PC-3 (cell line): Measurements from ENCODE around the gene UNC5C. TPM values are rescaled to one million over a fixed set of nuclear protein-coding genes. Genes with fewer than 3 reads are reported as not detected.

ENCODE experiments used
- ATAC-seq: fragments of 200-7000 bp; cut with Tn5 transposase; 2 replicates; pipeline ENCODE4 v1.9.1; 2020; ENCODE audit warnings: mild to moderate bottlenecking, moderate library complexity
- BruUV-seq: library from RNA; stranded (reverse); fragments of 400-500 nt; replicated peaks from 2 replicates; lab custom pipeline; 2021; lab: Mats Ljungman, UMichigan
- CTCF ChIA-PET: fragments of 300-600 bp; sonication (Branson Sonifier 250); formaldehyde crosslinking; loops from one replicate; lab custom pipeline; 2022; ENCODE audit warnings: antibody characterized with exemption; lab: Charles Lee
- POLR2A ChIA-PET: fragments of 300-600 bp; sonication (Branson Sonifier 250); formaldehyde crosslinking; loops from one replicate; lab custom pipeline; 2022; ENCODE audit warnings: antibody characterized with exemption; ENCODE audit not compliant: unreplicated experiment; lab: Charles Lee
- DNase-seq: peaks from one replicate; pipeline ENCODE4 v3.0.0-alpha.2; 2015
- H2AFZ ChIP-seq: fragments of 300-600 bp; sonication (generic); 2 replicates; pipeline ENCODE4 v1.6.0; 2016; ENCODE audit warnings: antibody characterized with exemption, low read length
- H3F3A ChIP-seq: fragments of 300-600 bp; sonication (generic); one replicate; pipeline ENCODE4 v1.6.0; 2017; ENCODE audit warnings: antibody characterized with exemption, low read length, control low read depth, mild to moderate bottlenecking; ENCODE audit not compliant: unreplicated experiment
- H3K27ac ChIP-seq: fragments of 300-600 bp; sonication (generic); 2 replicates; pipeline ENCODE4 v1.5.1; 2016; ENCODE audit warnings: mild to moderate bottlenecking, low read length
- H3K27me3 ChIP-seq: fragments of 300-600 bp; sonication (generic); 2 replicates; pipeline ENCODE4 v1.6.1; 2016; ENCODE audit warnings: low read length, mixed read lengths
- H3K36me3 ChIP-seq: fragments of 300-600 bp; sonication (generic); 2 replicates; pipeline ENCODE4 v1.6.1; 2016; ENCODE audit warnings: low read depth, mixed run types, low read length, mixed read lengths
- H3K4me1 ChIP-seq: fragments of 300-600 bp; sonication (generic); 2 replicates; pipeline ENCODE4 v1.5.1; 2016; ENCODE audit warnings: low read length; ENCODE audit not compliant: insufficient read depth
- H3K4me2 ChIP-seq: fragments of 300-600 bp; sonication (generic); 2 replicates; pipeline ENCODE4 v1.6.0; 2016; ENCODE audit warnings: low read length
- H3K4me3 ChIP-seq: fragments of 300-600 bp; sonication (generic); 2 replicates; pipeline ENCODE4 v1.5.1; 2016; ENCODE audit warnings: mild to moderate bottlenecking, low read length, mixed read lengths
- H3K79me2 ChIP-seq: fragments of 300-600 bp; sonication (generic); 2 replicates; pipeline ENCODE4 v1.6.1; 2017; ENCODE audit warnings: low read length, mixed read lengths
- H3K9ac ChIP-seq: fragments of 300-600 bp; sonication (generic); 2 replicates; pipeline ENCODE4 v1.6.0; 2016; ENCODE audit warnings: mild to moderate bottlenecking, low read length
- H3K9me2 ChIP-seq: fragments of 300-600 bp; sonication (generic); replicated peaks from 2 replicates; pipeline ENCODE4 v1.6.1; 2016; ENCODE audit warnings: mixed run types, low read length, mixed read lengths
- H3K9me3 ChIP-seq: fragments of 300-600 bp; sonication (generic); 2 replicates; pipeline ENCODE4 v1.6.1; 2016; ENCODE audit warnings: low read length, mixed read lengths
- H4K20me1 ChIP-seq: fragments of 300-600 bp; sonication (generic); 2 replicates; pipeline ENCODE4 v1.6.1; 2016; ENCODE audit warnings: low read length, mixed read lengths
- CTCF ChIP-seq: fragments of 300-600 bp; sonication (generic); conservative IDR thresholded peaks from 2 replicates; pipeline ENCODE4 v1.5.1; 2017; ENCODE audit warnings: antibody characterized with exemption, low read depth, mild to moderate bottlenecking, low read length
- EZH2 ChIP-seq: fragments of 300-600 bp; sonication (generic); IDR thresholded peaks from one replicate; pipeline ENCODE4 v1.6.1; 2017; ENCODE audit warnings: antibody characterized with exemption, mild to moderate bottlenecking, low read length; ENCODE audit not compliant: unreplicated experiment
- EZH2phosphoT487 ChIP-seq: fragments of 300-600 bp; sonication (generic); IDR thresholded peaks from 2 replicates; pipeline ENCODE4 v1.6.1; 2018; ENCODE audit warnings: mild to moderate bottlenecking, antibody characterized with exemption, low read length, borderline replicate concordance
- intact Hi-C: fragments of 100-400 bp; cut with micrococcal nuclease; formaldehyde crosslinking; loops from 2 replicates; pipeline ENCODE4 v1.9.0; 2023
- total RNA-seq: library from RNA; depleted of rRNA; stranded (reverse); fragments of >200 nt; gene quantifications from 2 replicates; pipeline ENCODE4 v1.2.3, GENCODE V29; 2014

UNC5C gene
- total RNA-seq, 1 experiment from 2014 or later = not detected

- BruUV-seq = no TSS peak
- Histone ChIP-seq H3K9me3 (no peaks in the 10 kb centered on the region), H2AFZ (no peak overlapping the region), H3K36me3 (no peaks in the 10 kb centered on the region), H4K20me1 (no peaks in the 10 kb centered on the region), H3K9ac (no peak overlapping the region), H3K4me1 (no peaks in the 10 kb centered on the region), H3K9me2 (no peaks in the 10 kb centered on the region), H3F3A (no peaks in the 10 kb centered on the region), H3K27ac (no peak overlapping the region), H3K27me3 (no peaks in the 10 kb centered on the region), H3K4me3 (no peak overlapping the region), H3K4me2 (no peak overlapping the region), H3K79me2 (no peaks in the 10 kb centered on the region)
- ATAC-seq = no peak
- CTCF ChIA-PET = no interaction called here
- TF ChIP-seq EZH2 (no peak), CTCF (peak; percentile 48)
- intact Hi-C loops = no loop called here
- POLR2A ChIA-PET = no interaction called here
- DNase-seq = peak; percentile 12
These were observed 185.7 kb downstream of the UNC5C start for GRCh38 chr4:95362906-95363558.

- Histone ChIP-seq H3K4me3 (no peak overlapping the region), H3K4me1 (no peaks in the 10 kb centered on the region), H3K9me3 (no peaks in the 10 kb centered on the region), H3F3A (no peaks in the 10 kb centered on the region), H3K9ac (no peak overlapping the region), H3K79me2 (no peaks in the 10 kb centered on the region), H4K20me1 (no peaks in the 10 kb centered on the region), H3K9me2 (no peaks in the 10 kb centered on the region), H3K36me3 (no peaks in the 10 kb centered on the region), H3K4me2 (no peak overlapping the region), H3K27me3 (no peaks in the 10 kb centered on the region), H3K27ac (no peak overlapping the region), H2AFZ (no peak overlapping the region)
- DNase-seq = no peak
- intact Hi-C loops = no loop called here
- BruUV-seq = no TSS peak
- CTCF ChIA-PET = no interaction called here
- POLR2A ChIA-PET = no interaction called here
- ATAC-seq = no peak
- TF ChIP-seq EZH2 (no peak), CTCF (no peak), EZH2phosphoT487 (no peak)
These were observed 186.7 kb downstream of the UNC5C start for GRCh38 chr4:95362066-95362465.

- H4K20me1 ChIP-seq = no peaks in the 10 kb centered on the region
These were observed 187.1 kb downstream of the UNC5C start for GRCh38 chr4:95361696-95361965.

More at GRCh38 chr4:95361696-95361965, 187.1 kb downstream of the UNC5C start:
- DNase-seq (no peak), ATAC-seq (no peak)
- H3K9ac ChIP-seq = no peak overlapping the region
- CTCF ChIA-PET = no interaction called here
- no peaks in the 10 kb centered on the region for H3K9me2 ChIP-seq
- H3K27ac ChIP-seq = no peak overlapping the region
- POLR2A ChIA-PET = no interaction called here
- no peaks in the 10 kb centered on the region for H3K27me3 ChIP-seq
- H3K4me3 ChIP-seq = no peak overlapping the region
- H2AFZ ChIP-seq = no peak overlapping the region
- H3K9me3 ChIP-seq = no peaks in the 10 kb centered on the region
- no peak overlapping the region for H3K4me2 ChIP-seq
- no peaks in the 10 kb centered on the region for H3F3A ChIP-seq
- intact Hi-C loops = no loop called here
- TF ChIP-seq CTCF = no peak
- TF ChIP-seq EZH2 = no peak
- no peak for TF ChIP-seq EZH2phosphoT487
- H3K79me2 ChIP-seq = no peaks in the 10 kb centered on the region
- BruUV-seq = no TSS peak
- no peaks in the 10 kb centered on the region for H3K4me1 ChIP-seq
- H3K36me3 ChIP-seq = no peaks in the 10 kb centered on the region
